ENCODE results near the gene MEF2D.

The MEF2D gene

GRCh38 chr1:156500543-156500792 lies at the start of gene MEF2D:
Gene MEF2D (minus strand): TSS chr1:156500775. CDS start chr1:156483292, 17,483 bp downstream.
- no peak for DNase-seq (ENCODE audit: low read depth)

- no peak for DNase-seq (ENCODE audit: low read depth)
Observed at GRCh38 chr1:156550346-156550745, 49.8 kb upstream of the MEF2D start.

- DNase-seq (ENCODE audit: low read depth): no peak
Observed at GRCh38 chr1:156549831-156550230, 49.3 kb upstream of the MEF2D start.

- no peak for DNase-seq (ENCODE audit: low read depth)
Observed at GRCh38 chr1:156549390-156549789, 48.8 kb upstream of the MEF2D start.

GRCh38 chr1:156547982-156548381 lies 47.4 kb upstream of the MEF2D start:
- no peak for DNase-seq (ENCODE audit: low read depth)

DNA sequence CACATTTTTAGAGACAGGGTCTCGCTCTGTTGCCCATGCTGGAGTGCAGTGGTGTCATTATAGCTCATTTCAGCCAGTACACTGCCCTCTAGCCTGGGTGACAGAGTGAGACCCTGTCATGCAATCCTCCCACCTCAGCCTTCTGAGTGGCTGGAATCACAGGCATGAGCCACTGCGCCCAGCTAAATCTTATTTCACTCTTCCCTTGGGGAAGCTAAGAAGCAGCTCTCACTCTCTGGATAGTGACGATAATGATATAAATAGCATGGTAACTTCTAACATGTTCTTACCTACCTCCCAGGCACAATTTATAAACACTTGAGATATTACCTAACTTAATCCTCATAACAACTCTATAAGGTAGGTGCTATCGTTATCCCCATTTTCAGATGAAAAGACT lies 46.9 kb upstream of the MEF2D start:
- no peak for DNase-seq (ENCODE audit: low read depth)

DNA sequence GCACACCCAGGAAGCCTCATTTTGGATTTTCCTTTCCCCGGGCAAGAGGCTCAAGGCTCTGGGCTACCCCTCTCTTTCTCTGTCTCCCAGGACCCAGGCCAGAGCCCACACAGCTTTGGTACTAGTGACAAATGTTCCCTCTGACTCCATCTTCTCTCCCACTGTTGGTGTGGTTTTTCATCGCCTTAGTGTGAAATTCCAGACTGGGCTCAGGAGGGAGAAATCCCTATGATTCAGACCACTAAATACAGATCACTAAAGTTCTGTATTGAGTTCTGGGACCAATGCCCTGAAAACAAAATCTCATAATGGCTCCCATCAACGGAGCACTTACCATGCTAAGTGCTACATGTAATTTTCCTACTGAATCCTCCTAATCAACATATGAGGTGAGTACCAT lies 45.7 kb upstream of the MEF2D start:
- DNase-seq (ENCODE audit: low read depth): no peak

DNA sequence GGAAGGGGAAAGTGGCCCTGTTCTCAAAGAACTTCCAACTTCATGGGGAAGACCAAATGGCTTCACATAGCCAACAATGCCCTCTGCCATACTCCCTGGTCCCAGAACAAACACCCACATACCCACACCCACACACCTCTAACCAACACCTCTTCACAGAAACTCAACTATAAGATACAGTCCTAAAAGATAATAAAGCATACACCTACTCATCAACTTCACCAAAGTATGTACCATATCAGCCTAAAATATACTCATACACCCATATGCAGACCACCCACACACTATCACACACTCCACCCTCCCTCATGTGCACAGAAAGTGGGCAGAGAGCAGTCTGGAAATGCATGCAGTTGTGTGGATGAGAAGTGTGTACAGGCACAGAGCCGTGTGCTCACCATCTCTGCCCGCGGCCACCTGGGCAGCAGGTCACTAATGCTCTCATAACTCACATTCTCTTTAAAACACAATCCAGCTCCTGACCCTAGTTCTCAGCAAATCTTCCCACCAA lies 44.1 kb upstream of the MEF2D start:
- no peak for DNase-seq (ENCODE audit: low read depth)

DNA sequence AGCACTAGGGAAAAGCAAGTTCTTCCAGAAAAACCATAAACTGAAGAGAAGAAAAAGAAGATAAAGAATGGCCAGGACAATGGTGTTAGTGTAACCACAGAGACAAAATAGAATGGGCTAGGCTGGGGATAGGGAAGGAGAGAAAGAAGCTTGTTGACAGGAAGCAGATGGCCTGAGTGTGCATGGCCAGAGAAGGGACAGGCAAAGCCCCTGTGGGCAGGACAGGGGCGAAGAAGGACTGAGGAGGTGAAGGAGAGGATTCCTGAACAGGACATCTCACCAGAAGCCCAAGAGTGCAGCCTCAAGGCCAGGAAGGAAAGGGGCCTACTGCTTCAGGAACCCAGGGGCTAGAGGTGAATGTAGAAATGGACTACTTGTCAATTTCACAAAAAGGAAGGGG lies 42.5 kb upstream of the MEF2D start:
- DNase-seq (ENCODE audit: low read depth): no peak

DNA sequence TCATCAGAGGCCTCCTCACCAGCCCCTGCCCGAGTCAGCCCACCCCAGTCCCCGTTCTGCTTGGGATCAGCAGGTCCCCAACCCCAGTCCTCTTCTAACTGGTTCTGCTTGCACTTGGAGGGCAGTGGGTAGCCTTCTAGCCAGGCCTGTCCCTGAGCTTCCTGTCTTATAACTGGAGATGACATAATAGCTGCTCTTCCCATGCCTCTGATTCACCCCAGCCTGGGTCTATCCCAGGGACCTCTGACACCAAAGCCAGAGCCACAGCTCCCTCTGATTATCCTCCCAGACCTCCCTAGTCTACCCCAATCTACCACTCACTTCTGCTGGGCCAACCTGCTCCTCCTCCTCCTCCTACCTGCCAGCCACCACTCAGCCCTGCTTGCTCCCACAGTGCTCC lies 40.4 kb upstream of the MEF2D start:
- no peak for DNase-seq (ENCODE audit: low read depth)

- DNase-seq (ENCODE audit: low read depth): no peak
Observed at GRCh38 chr1:156539818-156540355, 39.3 kb upstream of the MEF2D start.

- DNase-seq (ENCODE audit: low read depth): no peak
Observed at GRCh38 chr1:156538711-156539440, 38.3 kb upstream of the MEF2D start.

GRCh38 chr1:156537027-156537426 lies 36.5 kb upstream of the MEF2D start:
- no peak for DNase-seq (ENCODE audit: low read depth)

DNA sequence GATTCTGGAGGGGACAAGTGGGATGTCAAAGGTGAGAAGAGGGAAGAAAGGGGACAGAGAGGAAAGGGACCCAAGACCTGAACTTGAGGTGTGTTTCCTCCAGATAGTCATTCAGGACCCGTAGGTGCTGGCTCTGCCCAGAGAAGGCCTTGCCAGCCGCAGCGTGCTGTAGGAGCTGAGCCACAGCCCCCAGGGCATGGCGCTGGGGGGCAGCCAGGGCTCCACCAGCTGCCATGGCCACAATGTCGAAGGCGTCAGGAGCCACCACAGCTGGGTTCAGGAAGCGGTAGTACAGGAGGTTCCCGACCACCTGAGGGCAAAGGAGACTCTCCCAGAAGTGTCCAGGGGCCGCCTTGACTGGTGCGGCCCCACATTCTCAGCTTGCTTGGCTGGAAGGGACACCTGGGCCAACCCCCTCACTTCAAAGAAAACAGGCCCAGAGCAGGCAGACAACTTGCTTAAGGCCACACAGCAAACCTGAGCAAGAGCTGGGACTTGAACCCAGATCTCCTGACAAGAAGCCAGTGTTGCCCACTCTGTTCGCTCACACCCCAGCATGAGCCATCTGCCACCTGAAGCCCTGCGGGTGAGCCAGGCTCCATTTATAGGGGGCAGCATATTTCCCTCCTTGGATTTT lies 34.0 kb upstream of the MEF2D start:
- DNase-seq (ENCODE audit: low read depth): no peak

GRCh38 chr1:156533568-156534220 lies 33.1 kb upstream of the MEF2D start:
- no peak for DNase-seq (ENCODE audit: low read depth)

- DNase-seq (ENCODE audit: low read depth): no peak
Observed at GRCh38 chr1:156532374-156532773, 31.8 kb upstream of the MEF2D start.

DNA sequence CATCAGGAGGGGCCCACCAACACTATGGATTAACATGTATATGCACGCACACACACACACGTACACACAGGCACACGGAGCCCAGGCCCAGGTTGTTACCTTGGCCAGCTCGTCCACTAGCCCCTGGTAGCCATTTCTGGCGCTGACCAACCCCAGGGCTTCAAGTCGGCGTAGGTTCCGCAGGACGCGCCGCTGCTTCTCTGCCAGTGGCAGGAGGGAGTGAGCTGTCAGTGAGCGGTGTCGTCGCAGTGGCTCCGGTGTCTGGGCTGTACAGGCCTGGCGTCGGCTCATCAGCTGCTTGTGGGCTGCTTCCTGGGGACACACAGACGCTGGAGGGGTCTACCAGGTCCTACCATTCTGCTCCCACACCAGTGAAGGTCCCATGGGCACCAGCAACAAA lies 29.4 kb upstream of the MEF2D start:
- no peak for DNase-seq (ENCODE audit: low read depth)

DNA sequence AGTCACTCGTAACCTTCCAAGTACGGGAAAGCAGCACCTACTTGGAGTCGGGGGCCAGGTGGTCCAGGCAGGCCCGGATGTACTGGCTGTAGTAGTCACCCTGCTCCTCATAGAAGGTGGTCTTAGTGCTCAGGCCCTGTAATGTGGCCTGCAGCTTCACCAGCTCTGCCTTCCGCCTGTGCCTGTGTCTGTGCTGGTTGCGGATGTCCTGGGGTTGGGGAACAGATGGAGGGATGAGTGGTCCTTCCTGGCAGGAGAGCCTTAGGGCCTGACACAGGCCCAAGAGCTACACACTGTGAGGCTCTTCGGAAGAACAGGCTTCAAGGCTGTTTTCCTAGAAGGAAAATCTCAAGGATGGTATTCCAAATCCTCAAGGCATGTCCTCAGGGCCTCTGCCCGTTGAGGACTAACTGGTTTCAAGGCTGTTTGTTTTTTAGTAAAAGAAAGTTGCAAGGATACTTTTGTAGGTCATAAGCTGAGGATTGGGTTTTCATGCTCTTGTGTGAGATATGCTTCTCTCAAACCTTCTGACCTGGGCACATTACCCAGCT lies 28.4 kb upstream of the MEF2D start:
- no peak for DNase-seq (ENCODE audit: low read depth)

DNA sequence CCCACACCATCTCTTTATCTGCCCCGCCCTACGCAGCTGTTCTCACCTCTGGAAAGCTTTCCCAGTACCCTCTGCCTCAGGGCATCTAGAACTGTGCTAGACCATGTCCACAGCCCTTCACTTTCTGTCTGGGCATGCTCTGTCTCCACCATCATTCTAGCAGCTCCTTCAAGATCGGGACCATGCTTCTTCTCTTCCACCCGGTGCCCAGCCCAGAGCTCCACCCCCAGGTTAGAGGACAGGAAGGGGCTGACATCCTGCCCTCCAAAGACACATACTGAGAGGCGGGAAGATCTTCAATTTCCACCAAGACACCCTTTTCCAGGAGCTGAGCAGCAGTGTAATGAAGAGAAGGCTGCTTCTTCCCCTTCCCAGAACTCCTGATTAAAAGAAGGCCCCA lies 27.7 kb upstream of the MEF2D start:
- DNase-seq (ENCODE audit: low read depth): no peak

DNA sequence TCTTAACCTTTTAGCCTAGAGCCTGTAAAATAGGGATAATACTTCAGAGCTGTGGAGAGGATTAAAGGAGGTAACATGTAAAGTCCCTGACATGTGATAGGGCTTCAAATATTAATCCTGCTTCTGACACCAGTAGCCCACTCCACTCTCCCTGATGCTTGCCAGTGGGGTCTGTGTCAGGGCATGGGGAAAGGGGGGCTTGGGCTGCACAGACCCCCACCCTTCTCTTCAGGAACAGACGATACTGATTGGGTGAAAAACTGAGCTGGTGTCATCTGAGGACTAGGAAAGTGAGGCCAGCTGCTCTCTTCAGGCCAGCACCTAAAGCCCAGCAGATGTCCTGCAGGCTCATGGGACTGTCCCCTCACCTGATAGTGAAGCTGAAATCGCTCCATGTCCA lies 27.0 kb upstream of the MEF2D start:
- DNase-seq (ENCODE audit: low read depth): no peak

- DNase-seq (ENCODE audit: low read depth): no peak
Observed at GRCh38 chr1:156525856-156526489, 25.4 kb upstream of the MEF2D start.

DNA sequence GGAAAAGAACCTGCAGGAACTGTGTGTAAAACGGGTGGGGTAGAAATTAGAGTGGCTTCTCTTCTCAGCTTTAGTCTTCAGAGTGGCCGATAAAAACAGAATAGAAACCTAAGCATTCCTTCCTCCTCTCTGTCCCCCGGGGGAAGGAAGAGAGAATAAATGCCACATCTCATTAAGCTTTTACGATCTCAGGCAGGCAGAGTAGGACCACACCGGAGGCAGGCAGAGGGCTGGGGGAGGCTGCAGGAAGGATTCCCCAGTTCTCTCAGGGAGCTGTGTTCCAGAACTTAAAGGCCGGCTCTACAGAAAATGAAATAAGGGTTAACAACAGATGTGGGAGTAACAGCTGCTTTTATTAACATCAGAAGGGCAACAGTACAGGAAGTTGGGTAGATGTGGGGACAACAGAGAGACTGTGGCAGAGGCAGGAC lies 24.5 kb upstream of the MEF2D start:
- DNase-seq (ENCODE audit: low read depth): no peak
